GM23248 (cell line): Measurements from ENCODE around the gene AASS. TPM values are rescaled to one million over a fixed set of nuclear protein-coding genes. Genes with fewer than 3 reads are reported as not detected.

Experiments
- DNase-seq: peaks from one replicate; pipeline ENCODE4 v3.0.0-alpha.2; 2015
- H2AFZ ChIP-seq: fragments of 200-600 bp; sonication (generic); 2 replicates; pipeline ENCODE4 v1.6.1; 2016; ENCODE audit warnings: antibody characterized with exemption
- H3F3A ChIP-seq: fragments of 200-600 bp; sonication (generic); 2 replicates; pipeline ENCODE4 v1.6.1; 2016; ENCODE audit warnings: mild to moderate bottlenecking, antibody characterized with exemption, mixed run types; ENCODE audit not compliant: insufficient read depth
- H3K27ac ChIP-seq: fragments of 200-600 bp; sonication (generic); 2 replicates; pipeline ENCODE4 v1.5.1; 2016; ENCODE audit warnings: mild to moderate bottlenecking
- H3K27me3 ChIP-seq: fragments of 200-600 bp; sonication (generic); replicated peaks from 2 replicates; pipeline ENCODE4 v1.6.1; 2016; ENCODE audit warnings: mild to moderate bottlenecking; ENCODE audit not compliant: insufficient read depth
- H3K36me3 ChIP-seq: fragments of 200-600 bp; sonication (generic); 2 replicates; pipeline ENCODE4 v1.6.1; 2016; ENCODE audit warnings: low read depth, mild to moderate bottlenecking
- H3K4me1 ChIP-seq: fragments of 200-600 bp; sonication (generic); 2 replicates; pipeline ENCODE4 v1.6.1; 2016; ENCODE audit warnings: mild to moderate bottlenecking; ENCODE audit not compliant: insufficient read depth
- H3K4me2 ChIP-seq: fragments of 200-600 bp; sonication (generic); one replicate; pipeline ENCODE4 v1.6.1; 2016; ENCODE audit warnings: mild to moderate bottlenecking; ENCODE audit not compliant: unreplicated experiment
- H3K4me3 ChIP-seq: fragments of 200-600 bp; sonication (generic); 2 replicates; pipeline ENCODE4 v1.5.1; 2016; ENCODE audit warnings: mild to moderate bottlenecking
- H3K79me2 ChIP-seq: fragments of 200-600 bp; sonication (generic); 2 replicates; pipeline ENCODE4 v1.6.1; 2016; ENCODE audit warnings: mild to moderate bottlenecking; ENCODE audit not compliant: insufficient read depth
- H3K9ac ChIP-seq: fragments of 200-600 bp; sonication (generic); 2 replicates; pipeline ENCODE4 v1.6.1; 2016; ENCODE audit warnings: mild to moderate bottlenecking
- H3K9me2 ChIP-seq: fragments of 200-600 bp; sonication (generic); 2 replicates; pipeline ENCODE4 v1.6.1; 2016; ENCODE audit warnings: mixed run types, mild to moderate bottlenecking, moderate library complexity; ENCODE audit not compliant: insufficient read depth
- H3K9me3 ChIP-seq: fragments of 200-600 bp; sonication (generic); one replicate; pipeline ENCODE4 v1.6.1; 2017; ENCODE audit warnings: low read depth
- H4K20me1 ChIP-seq: fragments of 200-600 bp; sonication (generic); 2 replicates; pipeline ENCODE4 v1.6.0; 2016; ENCODE audit not compliant: insufficient read depth
- EZH2 ChIP-seq: fragments of 200-600 bp; sonication (generic); IDR thresholded peaks from 2 replicates; pipeline ENCODE4 v1.6.1; 2018; ENCODE audit warnings: antibody characterized with exemption, mild to moderate bottlenecking; ENCODE audit not compliant: insufficient read depth, poor library complexity, severe bottlenecking
- EZH2phosphoT487 ChIP-seq: fragments of 200-600 bp; sonication (generic); IDR thresholded peaks from 2 replicates; pipeline ENCODE4 v1.6.1; 2018; ENCODE audit warnings: antibody characterized with exemption, moderate library complexity, mild to moderate bottlenecking, low read depth; ENCODE audit not compliant: insufficient read depth
- WGBS, 2 experiments: methylation state at CpG; one replicate each; pipeline ENCODE4 v1.1.6; 2015 to 2017; ENCODE audit warnings: low lambda C conversion rate in 2 of 2, low coverage in 1 of 2; ENCODE audit errors: missing lambda C conversion rate in 2 of 2; 5-methylcytosine and 5-hydroxymethylcytosine counted together
- in situ Hi-C: fragments of 300-500 bp; cut with MboI; formaldehyde crosslinking; loops from 2 replicates; pipeline ENCODE4 v1.15.0; 2020
- polyA plus RNA-seq: library from polyadenylated mRNA; unstranded; fragments of >200 nt; fragmentation: Nextera tagmentation; extraction: Ambion mirVana; gene quantifications from 2 replicates; pipeline ENCODE4 v1.2.1, GENCODE V29; 2016
- total RNA-seq: library from RNA; depleted of rRNA; stranded (reverse); fragments of >200 nt; shearing (Covaris generic); gene quantifications from 2 replicates; pipeline ENCODE4 v1.2.3, GENCODE V29; 2014

AASS gene
- total and polyA plus RNA-seq, 2 experiments from 2014 or later = 5.8 to 6.3 TPM

GRCh38 chr7:122070834-122071233, 73.2 kb downstream of the AASS start:
- Histone ChIP-seq H2AFZ (no peak overlapping the region), H3K36me3 (no peaks in the 10 kb centered on the region), H4K20me1 (no peaks in the 10 kb centered on the region), H3K9ac (no peak overlapping the region), H3F3A (no peaks in the 10 kb centered on the region), H3K27me3 (no peaks in the 10 kb centered on the region), H3K9me2 (no peaks in the 10 kb centered on the region; the same call in 1 of the 2 replicates), H3K79me2 (no peaks in the 10 kb centered on the region), H3K4me3 (no peak overlapping the region), H3K9me3 (no peaks in the 10 kb centered on the region), H3K4me2 (no peak overlapping the region), H3K27ac (no peak overlapping the region), H3K4me1 (no peaks in the 10 kb centered on the region)
- DNase-seq = no peak
- TF ChIP-seq EZH2 (no peak), EZH2phosphoT487 (no peak)
- in situ Hi-C loops = no loop called here
- WGBS, 2 experiments = 77 to 85% methylated on average over 3 of the region's 3 CpGs

GRCh38 chr7:122070062-122070461, 74.0 kb downstream of the AASS start:
- in situ Hi-C loops = no loop called here

GRCh38 chr7:122068999-122069398, 75.0 kb downstream of the AASS start:
- Histone ChIP-seq H3K9ac (no peak overlapping the region), H3K27me3 (no peaks in the 10 kb centered on the region), H3K9me2 (no peaks in the 10 kb centered on the region; the same call in 1 of the 2 replicates), H3K4me2 (no peak overlapping the region), H3K79me2 (no peaks in the 10 kb centered on the region), H4K20me1 (no peaks in the 10 kb centered on the region), H3K27ac (no peak overlapping the region), H2AFZ (no peak overlapping the region), H3K9me3 (no peaks in the 10 kb centered on the region), H3F3A (no peaks in the 10 kb centered on the region), H3K36me3 (no peaks in the 10 kb centered on the region), H3K4me3 (no peak overlapping the region), H3K4me1 (no peaks in the 10 kb centered on the region)
- no peak for DNase-seq
- 31 to 43% methylated on average over 3 of the region's 3 CpGs for WGBS, 2 experiments
- TF ChIP-seq EZH2phosphoT487 = no peak
- TF ChIP-seq EZH2 = no peak
- in situ Hi-C loops = no loop called here

More at GRCh38 chr7:122070062-122070461, 74.0 kb downstream of the AASS start:
- 3 to 17% methylated on average over 1 of the region's 1 CpG for WGBS, 2 experiments
- Histone ChIP-seq H3F3A (no peaks in the 10 kb centered on the region), H3K4me1 (no peaks in the 10 kb centered on the region), H3K9me3 (no peaks in the 10 kb centered on the region), H3K4me3 (no peak overlapping the region), H3K36me3 (no peaks in the 10 kb centered on the region), H3K27me3 (no peaks in the 10 kb centered on the region), H3K4me2 (no peak overlapping the region), H3K79me2 (no peaks in the 10 kb centered on the region), H3K9me2 (no peaks in the 10 kb centered on the region; the same call in 1 of the 2 replicates), H3K9ac (no peak overlapping the region), H2AFZ (no peak overlapping the region), H4K20me1 (no peaks in the 10 kb centered on the region), H3K27ac (no peak overlapping the region)
- no peak for DNase-seq
- no peak for TF ChIP-seq EZH2phosphoT487
- no peak for TF ChIP-seq EZH2

- in situ Hi-C loops = no loop called here
- 33 to 47% methylated on average over 1 of the region's 1 CpG for WGBS, 2 experiments
- H3K79me2 ChIP-seq = no peaks in the 10 kb centered on the region
- no peak overlapping the region for H3K4me2 ChIP-seq
- no peaks in the 10 kb centered on the region; the same call in 1 of the 2 replicates for H3K9me2 ChIP-seq
- no peaks in the 10 kb centered on the region for H3K9me3 ChIP-seq
- no peak for TF ChIP-seq EZH2phosphoT487
- no peak for TF ChIP-seq EZH2
- no peaks in the 10 kb centered on the region for H3K36me3 ChIP-seq
- no peak overlapping the region for H3K4me3 ChIP-seq
- H3K27me3 ChIP-seq = no peaks in the 10 kb centered on the region
- no peaks in the 10 kb centered on the region for H3K4me1 ChIP-seq
- H3K27ac ChIP-seq = no peak overlapping the region
- H2AFZ ChIP-seq = no peak overlapping the region
- H4K20me1 ChIP-seq = no peaks in the 10 kb centered on the region
- DNase-seq = no peak
- no peak overlapping the region for H3K9ac ChIP-seq
- H3F3A ChIP-seq = no peaks in the 10 kb centered on the region
These were observed 76.0 kb downstream of the AASS start for GRCh38 chr7:122068046-122068445.

GRCh38 chr7:122067077-122067476, 77.0 kb downstream of the AASS start:
- DNase-seq = no peak
- in situ Hi-C loops = no loop called here
- H3K9ac ChIP-seq = no peak overlapping the region
- no peak for TF ChIP-seq EZH2phosphoT487
- TF ChIP-seq EZH2 = no peak
- no peaks in the 10 kb centered on the region; the same call in 1 of the 2 replicates for H3K9me2 ChIP-seq
- no peaks in the 10 kb centered on the region for H3F3A ChIP-seq
- no peaks in the 10 kb centered on the region for H3K36me3 ChIP-seq
- no peak overlapping the region for H2AFZ ChIP-seq
- H3K4me3 ChIP-seq = no peak overlapping the region
- H4K20me1 ChIP-seq = no peaks in the 10 kb centered on the region
- no peaks in the 10 kb centered on the region for H3K4me1 ChIP-seq
- H3K27ac ChIP-seq = no peak overlapping the region
- H3K9me3 ChIP-seq = no peaks in the 10 kb centered on the region
- no peak overlapping the region for H3K4me2 ChIP-seq
- H3K79me2 ChIP-seq = no peaks in the 10 kb centered on the region
- 20 to 50% methylated on average over 1 of the region's 1 CpG for WGBS, 2 experiments
- no peaks in the 10 kb centered on the region for H3K27me3 ChIP-seq
